Fibroblast of lung (primary cell): ENCODE results near the gene EPHB1. TPM values are rescaled to one million over a fixed set of nuclear protein-coding genes. Genes with fewer than 3 reads are reported as not detected.
"Not testable (repeated sequence)": the region's sequence is repeated elsewhere in the genome, so short reads cannot be mapped to it uniquely, and the experiment has no call there.

Experiments
- DNase-seq, 2 donors: peaks; one replicate each; pipeline versions ENCODE4 v3.0.0 to v3.0.0-alpha.2; 2010; ENCODE audit warnings: low read depth in 2 of 2
- H2AFZ ChIP-seq: 2 replicates; pipeline ENCODE4 v1.5.1; 2012; ENCODE audit warnings: low read length, control low read depth, inconsistent platforms
- H3K27ac ChIP-seq: 2 replicates; pipeline ENCODE4 v1.5.1; 2011; ENCODE audit warnings: low read length, control low read depth; ENCODE audit not compliant: insufficient read depth
- H3K27me3 ChIP-seq: 2 replicates; pipeline ENCODE4 v1.5.1; 2011; ENCODE audit warnings: mild to moderate bottlenecking, low read length; ENCODE audit not compliant: control insufficient read depth, insufficient read depth
- H3K36me3 ChIP-seq: 2 replicates; pipeline ENCODE4 v1.5.1; 2011; ENCODE audit warnings: low read length; ENCODE audit not compliant: control insufficient read depth, insufficient read depth
- H3K4me1 ChIP-seq: 2 replicates; pipeline ENCODE4 v1.5.1; 2011; ENCODE audit warnings: low read length; ENCODE audit not compliant: control insufficient read depth, insufficient read depth; ENCODE audit errors: extremely low read depth
- H3K4me2 ChIP-seq: 2 replicates; pipeline ENCODE4 v1.5.1; 2011; ENCODE audit warnings: low read length, control low read depth; ENCODE audit not compliant: insufficient read depth; ENCODE audit errors: extremely low read depth
- H3K4me3 ChIP-seq, 4 experiments: fragments of 200-600 bp in 1 of 4; sonication (generic) in 1 of 4; replicated peaks in 1 of 4; 2 replicates each; pipeline ENCODE4 v1.5.1; 2011 to 2016; ENCODE audit warnings: low read length in 4 of 4, low read depth in 3 of 4, mild to moderate bottlenecking in 3 of 4, control low read depth in 2 of 4, inconsistent platforms in 1 of 4, mixed read lengths in 1 of 4; ENCODE audit not compliant: insufficient read depth in 1 of 4; ENCODE audit errors: control extremely low read depth in 1 of 4
- H3K79me2 ChIP-seq: 2 replicates; pipeline ENCODE4 v1.5.1; 2012; ENCODE audit warnings: mild to moderate bottlenecking, low read length, inconsistent platforms; ENCODE audit not compliant: control insufficient read depth, insufficient read depth
- H3K9ac ChIP-seq: 2 replicates; pipeline ENCODE4 v1.5.1; 2011; ENCODE audit warnings: mild to moderate bottlenecking, low read length, control low read depth; ENCODE audit not compliant: insufficient read depth
- H3K9me3 ChIP-seq: 2 replicates; pipeline ENCODE4 v1.5.1; 2012; ENCODE audit warnings: low read depth, low read length; ENCODE audit not compliant: control insufficient read depth, insufficient read depth
- H4K20me1 ChIP-seq: 2 replicates; pipeline ENCODE4 v1.5.1; 2011; ENCODE audit warnings: low read length; ENCODE audit not compliant: control insufficient read depth, insufficient read depth; ENCODE audit errors: extremely low read depth
- CTCF ChIP-seq, 2 donors: IDR thresholded peaks in 1 of 2; conservative IDR thresholded peaks in 1 of 2; 1 replicate in 1 of 2; 2 replicates in 1 of 2; pipeline ENCODE4 v1.5.1; 2011 to 2012; ENCODE audit warnings: low read length in 2 of 2, control low read depth in 1 of 2, inconsistent platforms in 1 of 2, low read depth in 1 of 2, mild to moderate bottlenecking in 1 of 2
- EZH2 ChIP-seq: IDR thresholded peaks from 2 replicates; pipeline ENCODE4 v1.5.1; 2012; ENCODE audit warnings: low read length, control low read depth, mild to moderate bottlenecking; ENCODE audit errors: missing control alignments
- polyA plus RNA-seq, 2 donors: library from polyadenylated mRNA; depleted of rRNA in 1 of 2; stranded (reverse) in 1 of 2; unstranded in 1 of 2; fragments of >200 nt; gene quantifications; 2 replicates each; pipeline ENCODE4 v1.2.1, GENCODE V29; 2011 to 2012; ENCODE audit warnings: missing spikeins in 1 of 2
- total RNA-seq: library from RNA; depleted of rRNA; stranded (reverse); fragments of >200 nt; gene quantifications from 2 replicates; pipeline ENCODE4 v1.2.1, GENCODE V29; 2014

Gene EPHB1
- total and polyA plus RNA-seq, 2 donors (not counting 1 experiment from before 2014, with no cell fraction given) = 0.14 to 0.50 TPM

- DNase-seq = no peak
- no peak overlapping the region for H3K4me3 ChIP-seq
- H3K4me1 ChIP-seq = no peaks in the 10 kb centered on the region
- H3K9me3 ChIP-seq = no peaks in the 10 kb centered on the region
- H3K27ac ChIP-seq = no peak overlapping the region
- no peak overlapping the region for H2AFZ ChIP-seq
- no peak overlapping the region for H3K9ac ChIP-seq
- H4K20me1 ChIP-seq = no peaks in the 10 kb centered on the region
- no peaks in the 10 kb centered on the region for H3K27me3 ChIP-seq
- TF ChIP-seq CTCF (conservative IDR thresholded peaks at IDR 0.05 in 1 of 2, IDR thresholded peaks at IDR 0.05 in 1 of 2; ENCODE audit: low read depth in 1 of 2, low read length in 2 of 2) (no peak), EZH2 (no peak)
- no peaks in the 10 kb centered on the region for H3K36me3 ChIP-seq
- H3K79me2 ChIP-seq = no peaks in the 10 kb centered on the region
- H3K4me2 ChIP-seq = no peak overlapping the region
These were observed 312.0 kb downstream of the EPHB1 start for GRCh38 chr3:135107043-135107442.

- no peaks in the 10 kb centered on the region for H3K79me2 ChIP-seq
- DNase-seq = no peak
- H3K27ac ChIP-seq = no peak overlapping the region
- no peaks in the 10 kb centered on the region for H3K27me3 ChIP-seq
- no peaks in the 10 kb centered on the region for H3K4me1 ChIP-seq
- no peak overlapping the region for H3K4me2 ChIP-seq
- no peak overlapping the region for H3K4me3 ChIP-seq
- H4K20me1 ChIP-seq = no peaks in the 10 kb centered on the region
- H3K9ac ChIP-seq = no peak overlapping the region
- TF ChIP-seq CTCF (conservative IDR thresholded peaks at IDR 0.05 in 1 of 2, IDR thresholded peaks at IDR 0.05 in 1 of 2; ENCODE audit: low read depth in 1 of 2, low read length in 2 of 2) = no peak
- TF ChIP-seq EZH2 = no peak
- H3K9me3 ChIP-seq = no peaks in the 10 kb centered on the region
- H2AFZ ChIP-seq = no peak overlapping the region
- H3K36me3 ChIP-seq = no peaks in the 10 kb centered on the region
These were observed 314.6 kb downstream of the EPHB1 start for GRCh38 chr3:135109681-135110080.

- H3K36me3 ChIP-seq, DNase-seq, H2AFZ ChIP-seq, H3K9me3 ChIP-seq, H3K9ac ChIP-seq, H4K20me1 ChIP-seq, H3K4me1 ChIP-seq, H3K27ac ChIP-seq, H3K4me2 ChIP-seq, H3K4me3 ChIP-seq, H3K27me3 ChIP-seq, H3K79me2 ChIP-seq: not testable (repeated sequence)
These were observed 319.5 kb downstream of the EPHB1 start for GRCh38 chr3:135114551-135114950.

GRCh38 chr3:135117977-135118376, 322.9 kb downstream of the EPHB1 start:
- H3K4me1 ChIP-seq = no peaks in the 10 kb centered on the region
- H3K4me3 ChIP-seq = no peak overlapping the region
- DNase-seq = no peak
- H3K27ac ChIP-seq = no peak overlapping the region
- no peaks in the 10 kb centered on the region for H3K9me3 ChIP-seq
- no peaks in the 10 kb centered on the region for H3K79me2 ChIP-seq
- TF ChIP-seq EZH2 (no peak), CTCF (conservative IDR thresholded peaks at IDR 0.05 in 1 of 2, IDR thresholded peaks at IDR 0.05 in 1 of 2; ENCODE audit: low read depth in 1 of 2, low read length in 2 of 2) (no peak)
- H3K9ac ChIP-seq = no peak overlapping the region
- no peak overlapping the region for H2AFZ ChIP-seq
- no peaks in the 10 kb centered on the region for H4K20me1 ChIP-seq
- no peaks in the 10 kb centered on the region for H3K36me3 ChIP-seq
- H3K4me2 ChIP-seq = no peak overlapping the region
- H3K27me3 ChIP-seq = no peaks in the 10 kb centered on the region
